HEK293 (cell line): ENCODE data around the gene CNPPD1.

Source experiments
- CTCF ChIA-PET: fragments of 350-600 bp; formaldehyde crosslinking; extraction: SDS; loops from one replicate; lab custom pipeline; 2021; ENCODE audit warnings: antibody characterized with exemption; lab: Yijun Ruan, JAX
- POLR2A ChIA-PET: fragments of 300-600 bp; formaldehyde crosslinking; extraction: SDS; loops from one replicate; lab custom pipeline; 2020; ENCODE audit warnings: antibody characterized with exemption, inconsistent platforms; lab: Yijun Ruan, JAX
- H3K27ac ChIP-seq: fragments of 200-500 bp; sonication (Bioruptor generic); 2 replicates; pipeline ENCODE4 v1.5.1; 2014; ENCODE audit warnings: low read depth, low read length, control low read depth, inconsistent platforms; ENCODE audit errors: extremely low read depth
- H3K36me3 ChIP-seq, 2 experiments: fragments of 200-500 bp in 1 of 2; sonication (Bioruptor generic) in 1 of 2; 1 replicate in 1 of 2; 2 replicates in 1 of 2; pipeline ENCODE4 v1.5.1; 2014 to 2017; ENCODE audit warnings: inconsistent platforms in 2 of 2, low read length in 2 of 2; ENCODE audit not compliant: control insufficient read depth in 2 of 2, insufficient read depth in 1 of 2
- H3K4me1 ChIP-seq: fragments of 200-500 bp; sonication (Bioruptor generic); 2 replicates; pipeline ENCODE4 v1.5.1; 2014; ENCODE audit warnings: mild to moderate bottlenecking, low read length, inconsistent platforms; ENCODE audit not compliant: control insufficient read depth, insufficient read depth
- H3K4me3 ChIP-seq: 2 replicates; pipeline ENCODE4 v1.5.1; 2011; ENCODE audit warnings: low read depth, mild to moderate bottlenecking, control low read depth, low read length, moderate library complexity
- H3K9me3 ChIP-seq: fragments of 200-500 bp; sonication (Bioruptor generic); 2 replicates; pipeline ENCODE4 v1.5.1; 2014; ENCODE audit warnings: low read depth, low read length, inconsistent platforms; ENCODE audit not compliant: control insufficient read depth, insufficient read depth
- BCL11A ChIP-seq: fragments of 450-650 bp; formaldehyde crosslinking; IDR thresholded peaks from 2 replicates; pipeline ENCODE4 v1.5.1; 2016; ENCODE audit warnings: low read depth, missing biosample characterization, missing genetic modification characterization
- GLI2 ChIP-seq: fragments of 450-650 bp; formaldehyde crosslinking; IDR thresholded peaks from 2 replicates; pipeline ENCODE4; 2017; ENCODE audit warnings: missing biosample characterization, missing genetic modification characterization, low read depth, borderline replicate concordance
- GLIS2 ChIP-seq: fragments of 450-650 bp; formaldehyde crosslinking; IDR thresholded peaks from 2 replicates; pipeline ENCODE4 v1.5.1; 2016; ENCODE audit warnings: missing biosample characterization, missing genetic modification characterization
- HOXA7 ChIP-seq: sonication (generic); formaldehyde crosslinking; IDR thresholded peaks from 2 replicates; pipeline ENCODE4 v1.8.1; 2022; ENCODE audit warnings: missing genetic modification reagents, borderline replicate concordance
- HOXD13 ChIP-seq: sonication (generic); formaldehyde crosslinking; IDR thresholded peaks from 2 replicates; pipeline ENCODE4 v1.8.0; 2022; ENCODE audit warnings: missing genetic modification reagents, borderline replicate concordance
- KLF16 ChIP-seq: fragments of 450-650 bp; formaldehyde crosslinking; IDR thresholded peaks from 2 replicates; pipeline ENCODE4 v1.5.1; 2017; ENCODE audit warnings: missing biosample characterization, missing genetic modification characterization
- PATZ1 ChIP-seq: fragments of 450-650 bp; formaldehyde crosslinking; IDR thresholded peaks from 2 replicates; pipeline ENCODE4 v1.5.1; 2016; ENCODE audit warnings: missing biosample characterization, missing genetic modification characterization
- PBX3 ChIP-seq: sonication (generic); formaldehyde crosslinking; IDR thresholded peaks from 2 replicates; pipeline ENCODE4 v1.8.1; 2022; ENCODE audit warnings: mild to moderate bottlenecking, moderate library complexity, missing genetic modification reagents
- ZBTB21 ChIP-seq: fragments of 450-650 bp; formaldehyde crosslinking; IDR thresholded peaks from 2 replicates; pipeline ENCODE4 v1.5.1; 2017; ENCODE audit warnings: missing biosample characterization, missing genetic modification characterization
- ZBTB48 ChIP-seq: fragments of 450-650 bp; formaldehyde crosslinking; IDR thresholded peaks from 2 replicates; pipeline ENCODE4 v1.5.1; 2016; ENCODE audit warnings: missing biosample characterization, missing genetic modification characterization
- ZBTB7A ChIP-seq: fragments of 450-650 bp; formaldehyde crosslinking; IDR thresholded peaks from 2 replicates; pipeline ENCODE4 v1.5.1; 2016; ENCODE audit warnings: low read depth, missing biosample characterization, missing genetic modification characterization
- ZBTB8A ChIP-seq: fragments of 450-650 bp; formaldehyde crosslinking; IDR thresholded peaks from 2 replicates; pipeline ENCODE4 v1.5.1; 2016; ENCODE audit warnings: missing biosample characterization, missing genetic modification characterization
- ZNF138 ChIP-seq: fragments of 450-650 bp; formaldehyde crosslinking; IDR thresholded peaks from 2 replicates; pipeline ENCODE4 v1.5.1; 2016; ENCODE audit warnings: missing biosample characterization, missing genetic modification characterization, borderline replicate concordance
- ZNF146 ChIP-seq: fragments of 450-650 bp; formaldehyde crosslinking; IDR thresholded peaks from 2 replicates; pipeline ENCODE4 v1.5.1; 2016; ENCODE audit warnings: missing biosample characterization, missing genetic modification characterization
- ZNF335 ChIP-seq: fragments of 450-650 bp; formaldehyde crosslinking; conservative IDR thresholded peaks from 2 replicates; pipeline ENCODE4 v1.5.1; 2016; ENCODE audit warnings: missing biosample characterization, missing genetic modification characterization
- ZNF341 ChIP-seq: fragments of 450-650 bp; formaldehyde crosslinking; IDR thresholded peaks from 2 replicates; pipeline ENCODE4; 2016; ENCODE audit warnings: low read depth, missing biosample characterization, missing genetic modification characterization
- ZNF354C ChIP-seq: fragments of 450-650 bp; formaldehyde crosslinking; IDR thresholded peaks from 2 replicates; pipeline ENCODE4 v1.5.1; 2016; ENCODE audit warnings: missing biosample characterization, missing genetic modification characterization, low read depth, borderline replicate concordance
- ZNF394 ChIP-seq: fragments of 450-650 bp; formaldehyde crosslinking; IDR thresholded peaks from 2 replicates; pipeline ENCODE4 v1.5.1; 2016; ENCODE audit warnings: missing biosample characterization, missing genetic modification characterization, mild to moderate bottlenecking, moderate library complexity, borderline replicate concordance
- ZNF416 ChIP-seq: fragments of 450-650 bp; formaldehyde crosslinking; IDR thresholded peaks from 2 replicates; pipeline ENCODE4 v1.5.1; 2016; ENCODE audit warnings: missing biosample characterization, missing genetic modification characterization
- ZNF433 ChIP-seq: fragments of 450-650 bp; formaldehyde crosslinking; IDR thresholded peaks from 2 replicates; pipeline ENCODE4 v1.5.1; 2016; ENCODE audit warnings: missing biosample characterization, missing genetic modification characterization, low read depth
- ZNF518A ChIP-seq: fragments of 450-650 bp; formaldehyde crosslinking; conservative IDR thresholded peaks from 2 replicates; pipeline ENCODE4 v1.5.1; 2016; ENCODE audit warnings: low read depth, missing biosample characterization, missing genetic modification characterization
- ZNF521 ChIP-seq: fragments of 450-650 bp; formaldehyde crosslinking; IDR thresholded peaks from 2 replicates; pipeline ENCODE4 v1.5.1; 2017; ENCODE audit warnings: missing biosample characterization, mild to moderate bottlenecking, missing genetic modification characterization
- ZNF549 ChIP-seq: fragments of 450-650 bp; IDR thresholded peaks from 2 replicates; pipeline ENCODE4 v1.5.1; 2018; ENCODE audit warnings: missing biosample characterization, missing genetic modification characterization, mild to moderate bottlenecking, inconsistent platforms, moderate library complexity
- ZNF677 ChIP-seq: fragments of 450-650 bp; IDR thresholded peaks from 2 replicates; pipeline ENCODE4 v1.5.0; 2018; ENCODE audit warnings: missing biosample characterization, mild to moderate bottlenecking, missing genetic modification characterization, moderate library complexity
- ZNF701 ChIP-seq: fragments of 450-650 bp; formaldehyde crosslinking; IDR thresholded peaks from 2 replicates; pipeline ENCODE4 v1.5.1; 2016; ENCODE audit warnings: missing biosample characterization, missing genetic modification characterization
- ZSCAN4 ChIP-seq: fragments of 450-650 bp; formaldehyde crosslinking; IDR thresholded peaks from 2 replicates; pipeline ENCODE4 v1.5.1; 2017; ENCODE audit warnings: missing biosample characterization, missing genetic modification characterization

The CNPPD1 gene

GRCh38 chr2:219218732-219219701 is 42.3 kb upstream of the CNPPD1 start, which contains the start of gene ABCB6 (continued):
- TF ChIP-seq ZNF354C (tag by site-specific recombination) (no peak), ZNF416 (no peak), PBX3 (CRISPR knock-in tag) (peak; percentile 70; the same call in 1 of the 2 replicates), BCL11A (tag by site-specific recombination) (no peak), ZNF433 (tag by site-specific recombination) (no peak), ZBTB8A (peak; percentile 38), ZNF394 (tag by site-specific recombination) (no peak), ZNF549 (no peak), ZBTB7A (no peak), ZBTB48 (tag by site-specific recombination) (peak; percentile 3), ZNF701 (tag by site-specific recombination) (no peak), ZSCAN4 (no peak), PATZ1 (tag by site-specific recombination) (peak; percentile 44; the same call in 1 of the 2 replicates), GLIS2 (tag by site-specific recombination) (peak; percentile 35; the same call in 1 of the 2 replicates), GLI2 (no peak), ZBTB21 (tag by site-specific recombination) (no peak), ZNF146 (tag by site-specific recombination) (no peak), ZNF138 (tag by site-specific recombination) (no peak), KLF16 (peak; percentile 66; the same call in 1 of the 2 replicates)

GRCh38 chr2:219218217-219218731 is 41.5 kb upstream of the CNPPD1 start:
- peaks cover 3 to 76% of the 10 kb centered on the region in 2 experiments; a peak in 2 of 3 replicates for H3K36me3 ChIP-seq
- POLR2A ChIA-PET, result interaction anchor here (0.6 to 6.2 kb wide), 10 partner anchors 9 to 61 kb away, joined by 3 to 42 read pairs (median 6); partner anchors contain the start of genes ANKZF1, ATG9A, CNPPD1 and DNAJB2
- H3K4me3 ChIP-seq, result peak overlapping the region; percentile 27
- no peaks in the 10 kb centered on the region for H3K9me3 ChIP-seq
- H3K27ac ChIP-seq, result peak overlapping the region; percentile 80
- CTCF ChIA-PET, result interaction anchor here (0.5 to 2.6 kb wide), 6 partner anchors 42 to 507 kb away, joined by 3 to 9 read pairs (median 4); partner anchors contain the start of gene TTLL4
- H3K4me1 ChIP-seq, result no peaks in the 10 kb centered on the region
- TF ChIP-seq ZNF677 (tag by site-specific recombination), result no peak
- TF ChIP-seq HOXD13 (CRISPR knock-in tag), result peak; percentile 55; the same call in 1 of the 2 replicates
- peak; percentile 86 for TF ChIP-seq ZNF335 (tag by site-specific recombination)
- peak; percentile 54 for TF ChIP-seq ZNF341 (tag by site-specific recombination)
- no peak for TF ChIP-seq ZNF518A (tag by site-specific recombination)
- no peak for TF ChIP-seq HOXA7
- TF ChIP-seq ZNF521, result no peak
- TF ChIP-seq ZBTB48 (tag by site-specific recombination), result 0 out of 2 replicates have a peak, but pooled peaks have one; percentile 68
